K562 (cell line): ENCODE measurements around the gene BCO1. TPM values are rescaled to one million over a fixed set of nuclear protein-coding genes. Genes with fewer than 3 reads are reported as not detected.
A peak's percentile ranks its signal among the peaks of the same experiment; 100 is the strongest.

Experiments
- ATAC-seq: fragments of 200-7000 bp; cut with Tn5 transposase; 3 replicates; pipeline ENCODE4 v1.9.1; 2020; ENCODE audit warnings: moderate library complexity
- BruUV-seq: library from RNA; stranded (reverse); fragments of 400-500 nt; replicated peaks from 2 replicates; lab custom pipeline; 2021; lab: Mats Ljungman, UMichigan
- CTCF ChIA-PET: fragments of 300-600 bp; formaldehyde crosslinking; extraction: SDS; loops from one replicate; lab custom pipeline; 2021; ENCODE audit warnings: low intra/inter-chr PET ratio; lab: Yijun Ruan, JAX
- POLR2A ChIA-PET: fragments of 300-600, 350-650 bp; sonication (Branson Sonifier 250); formaldehyde crosslinking; extraction: SDS; loops from one replicate; lab custom pipeline; 2021; ENCODE audit warnings: antibody characterized with exemption, inconsistent platforms; lab: Yijun Ruan, JAX
- DNase-seq, 4 experiments: peaks; one replicate each; pipeline versions ENCODE4 v3.0.0 to v3.0.0-alpha.2; 2011 to 2018; ENCODE audit warnings: low spot score in 3 of 4, mixed read lengths in 3 of 4; ENCODE audit errors: extremely low read depth in 1 of 4
- FAIRE-seq: peaks from 2 replicates; lab custom pipeline; 2011; peaks lifted over from hg19 to GRCh38; lab: Jason Lieb, UNC
- H2AFZ ChIP-seq: 2 replicates; pipeline ENCODE4 v1.6.0; 2011; ENCODE audit warnings: low read depth, low read length, control low read depth, inconsistent platforms
- H3K27ac ChIP-seq: fragments of 200-600 bp; 3 replicates; pipeline ENCODE4 v1.8.0; 2011; ENCODE audit warnings: low read depth, mild to moderate bottlenecking, control low read depth, inconsistent platforms, low read length, moderate library complexity, mixed read lengths; ENCODE audit errors: extremely low read depth
- H3K27me3 ChIP-seq, 2 experiments: fragments of 300-600 bp in 1 of 2; 2 replicates in 1 of 2; 3 replicates in 1 of 2; pipeline versions ENCODE4 v1.6.0 to v1.8.0; 2011; ENCODE audit warnings: inconsistent platforms in 2 of 2, low read length in 2 of 2, mild to moderate bottlenecking in 1 of 2, mixed read lengths in 1 of 2, moderate library complexity in 1 of 2; ENCODE audit not compliant: control insufficient read depth in 2 of 2, insufficient read depth in 2 of 2
- H3K36me3 ChIP-seq: fragments of 300-600 bp; 3 replicates; pipeline ENCODE4 v1.8.0; 2011; ENCODE audit warnings: mild to moderate bottlenecking, low read length, inconsistent platforms; ENCODE audit not compliant: control insufficient read depth, insufficient read depth
- H3K4me1 ChIP-seq, 2 experiments: fragments of 200-600 bp in 1 of 2; replicated peaks in 1 of 2; 2 replicates in 1 of 2; 3 replicates in 1 of 2; pipeline versions ENCODE4 v1.5.1 to v1.8.0; 2011; ENCODE audit warnings: inconsistent platforms in 2 of 2, low read length in 2 of 2, mild to moderate bottlenecking in 1 of 2, mixed read lengths in 1 of 2, moderate library complexity in 1 of 2; ENCODE audit not compliant: control insufficient read depth in 2 of 2, insufficient read depth in 2 of 2
- H3K4me2 ChIP-seq: 2 replicates; pipeline ENCODE4 v1.6.1; 2011; ENCODE audit warnings: low read length, control low read depth, inconsistent platforms, mixed read lengths; ENCODE audit not compliant: insufficient read depth
- H3K4me3 ChIP-seq: fragments of 200-600 bp; sonication (generic), shearing (Covaris generic); 2 replicates; pipeline ENCODE4 v1.5.1; 2016; ENCODE audit warnings: control low read depth, inconsistent platforms
- H3K79me2 ChIP-seq: fragments of 200-600 bp; 3 replicates; pipeline ENCODE4 v1.8.0; 2011; ENCODE audit warnings: low read length, inconsistent platforms; ENCODE audit not compliant: control insufficient read depth, insufficient read depth
- H3K9ac ChIP-seq, 2 experiments: 2 replicates each; pipeline versions ENCODE4 v1.6.0 to v1.6.1; 2011; ENCODE audit warnings: low read depth in 2 of 2, low read length in 2 of 2, control low read depth in 1 of 2, inconsistent platforms in 1 of 2, mild to moderate bottlenecking in 1 of 2, mixed read lengths in 1 of 2; ENCODE audit not compliant: insufficient read depth in 1 of 2
- H3K9me1 ChIP-seq: one replicate; pipeline ENCODE4 v1.6.0; 2011; ENCODE audit warnings: inconsistent platforms, mild to moderate bottlenecking, low read length, moderate library complexity; ENCODE audit not compliant: control insufficient read depth, insufficient read depth
- H3K9me3 ChIP-seq: replicated peaks from 2 replicates; pipeline ENCODE4 v1.5.1; 2011; ENCODE audit warnings: low read depth, low read length, inconsistent platforms; ENCODE audit not compliant: control insufficient read depth, insufficient read depth
- H4K20me1 ChIP-seq: replicated peaks from 2 replicates; pipeline ENCODE4 v1.6.1; 2011; ENCODE audit warnings: low read length, inconsistent platforms, mixed read lengths; ENCODE audit not compliant: control insufficient read depth, insufficient read depth
- RBFOX2 ChIP-seq: fragments of 200-400 bp; formaldehyde crosslinking; IDR thresholded peaks from 2 replicates; pipeline ENCODE4 v1.6.1; 2017; ENCODE audit warnings: low read depth, mild to moderate bottlenecking, low read length, moderate library complexity
- TFE3 ChIP-seq: fragments of 450-650 bp; formaldehyde crosslinking; IDR thresholded peaks from 2 replicates; pipeline ENCODE4 v1.4.0; 2020; ENCODE audit warnings: mild to moderate bottlenecking, mixed read lengths
- WGBS: fragments of 100-300 bp; shearing (Covaris generic); methylation state at CpG from one replicate; pipeline ENCODE4 v1.1.6; 2016; ENCODE audit warnings: low coverage, mixed read lengths; ENCODE audit not compliant: insufficient coverage; ENCODE audit errors: missing lambda C conversion rate; 5-methylcytosine and 5-hydroxymethylcytosine counted together
- in situ Hi-C: fragments of 300-500 bp; cut with MboI; formaldehyde crosslinking; loops from 4 replicates; pipeline ENCODE4 v1.15.0; 2018; ENCODE audit warnings: inconsistent platforms, mixed read lengths
- intact Hi-C: fragments of 100-400 bp; cut with micrococcal nuclease; formaldehyde crosslinking; loops from 2 replicates; pipeline ENCODE4 v1.14.2; 2022
- polyA plus RNA-seq, 8 experiments: library from polyadenylated mRNA; depleted of rRNA in 4 of 8; stranded (reverse) in 5 of 8; unstranded in 3 of 8; fragments of >200 nt; fragmentation: Nextera tagmentation in 2 of 8; fragmentation: Illumina TruSeq in 1 of 8; extraction: Ambion mirVana in 2 of 8; extraction: Trizol in 1 of 8; gene quantifications; 2 replicates each; pipeline versions ENCODE4 v1.2.1 to v1.2.3, GENCODE V29; 2011 to 2014; ENCODE audit warnings: inconsistent platforms in 1 of 8, missing spikeins in 1 of 8
- total RNA-seq, 7 experiments: library from RNA; depleted of rRNA in 6 of 7; stranded (reverse); fragments of >200 nt in 6 of 7; fragmentation: Illumina TruSeq in 2 of 7; extraction: Trizol in 2 of 7; gene quantifications; 2 replicates each; pipeline versions ENCODE4 v1.2.1 to v1.2.3, GENCODE V29; 2011 to 2021; ENCODE audit warnings: low replicate concordance in 1 of 7
- TF ChIP-seq, protein P1 (sequence below), 2 experiments: fragments of 450-650 bp; conservative IDR thresholded peaks; 2 replicates each; pipeline ENCODE4 v1.6.1; 2017; ENCODE audit warnings: mild to moderate bottlenecking in 2 of 2, moderate library complexity in 2 of 2

The BCO1 gene
- total and polyA plus RNA-seq, 9 of the 15 experiments (the other 6 are each of a cell fraction or from before 2014, with no cell fraction given), result not detected

DNA sequence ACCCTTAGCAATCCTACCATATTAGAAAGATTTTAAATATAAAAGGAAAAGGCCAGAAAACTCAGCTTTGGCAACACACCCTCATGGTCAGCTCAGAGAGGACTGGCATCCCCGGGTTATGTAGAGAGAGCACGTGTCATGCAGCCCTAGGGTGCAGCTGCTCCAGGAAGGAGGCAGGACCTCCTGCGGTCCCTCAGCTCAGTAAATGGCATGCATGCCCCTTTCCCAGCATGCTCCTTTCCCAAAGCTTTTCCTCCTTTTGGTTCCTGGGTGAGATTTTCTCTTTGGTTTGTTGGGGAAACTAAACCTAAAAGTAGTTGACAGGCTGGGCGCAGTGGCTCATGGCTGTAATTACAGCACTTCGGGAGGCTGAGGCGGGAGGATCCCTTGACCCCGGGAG, 80.2 kb downstream of the BCO1 start:
- H3K36me3 ChIP-seq, result peaks cover 9% of the 10 kb centered on the region; the same call in 2 of the 3 replicates
- no peaks in the 10 kb centered on the region for H3K9me1 ChIP-seq
- intact Hi-C loops, result no loop called here
- H3K27me3 ChIP-seq, result no peaks in the 10 kb centered on the region
- BruUV-seq, result no TSS peak
- H3K4me2 ChIP-seq, result no peak overlapping the region
- 73% methylated on average over 7 of the region's 7 CpGs for WGBS
- in situ Hi-C loops, result no loop called here
- FAIRE-seq (no peak), DNase-seq (peak in 1 of 4 experiments; percentile 14)
- no peaks in the 10 kb centered on the region for H3K9me3 ChIP-seq
- peak overlapping the region in 1 of 2 experiments; percentile 47; a peak in 1 of 4 replicates for H3K9ac ChIP-seq
- H3K4me3 ChIP-seq, result no peak overlapping the region
- H3K27ac ChIP-seq, result no peak overlapping the region
- no peak overlapping the region for H2AFZ ChIP-seq
- peaks cover 93% of the 10 kb centered on the region for H3K79me2 ChIP-seq
- TF ChIP-seq TFE3 (CRISPR knock-in tag) (no peak), RBFOX2 (no peak)
- TF ChIP-seq, protein P1, sequence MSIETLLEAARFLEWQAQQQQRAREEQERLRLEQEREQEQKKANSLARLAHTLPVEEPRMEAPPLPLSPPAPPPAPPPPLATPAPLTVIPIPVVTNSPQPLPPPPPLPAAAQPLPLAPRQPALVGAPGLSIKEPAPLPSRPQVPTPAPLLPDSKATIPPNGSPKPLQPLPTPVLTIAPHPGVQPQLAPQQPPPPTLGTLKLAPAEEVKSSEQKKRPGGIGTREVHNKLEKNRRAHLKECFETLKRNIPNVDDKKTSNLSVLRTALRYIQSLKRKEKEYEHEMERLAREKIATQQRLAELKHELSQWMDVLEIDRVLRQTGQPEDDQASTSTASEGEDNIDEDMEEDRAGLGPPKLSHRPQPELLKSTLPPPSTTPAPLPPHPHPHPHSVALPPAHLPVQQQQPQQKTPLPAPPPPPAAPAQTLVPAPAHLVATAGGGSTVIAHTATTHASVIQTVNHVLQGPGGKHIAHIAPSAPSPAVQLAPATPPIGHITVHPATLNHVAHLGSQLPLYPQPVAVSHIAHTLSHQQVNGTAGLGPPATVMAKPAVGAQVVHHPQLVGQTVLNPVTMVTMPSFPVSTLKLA (conservative IDR thresholded peaks at IDR 0.05), result no peak
- TF ChIP-seq, all 486 proteins: peak for 0
- Histone ChIP-seq H4K20me1 (peaks cover 13% of the 10 kb centered on the region), H3K4me1 (peaks cover 15 to 25% of the 10 kb centered on the region in 2 experiments)
- ChIA-PET CTCF (no interaction called here), POLR2A (interaction anchor here (1.1 to 1.8 kb wide), 3 partner anchors 9 to 132 kb away, joined by 3 to 5 read pairs (median 4); no protein-coding TSS in a partner anchor)
- ATAC-seq, result no peak
